HCT116 (cell line): ENCODE results near the gene HLA-DPB1. TPM values are rescaled to one million over a fixed set of nuclear protein-coding genes. Genes with fewer than 3 reads are reported as not detected.

Source experiments
- ATAC-seq: fragments of 200-7000 bp; cut with Tn5 transposase; 2 replicates; pipeline ENCODE4 v1.9.1; 2020; ENCODE audit warnings: mild to moderate bottlenecking, moderate library complexity
- BruUV-seq: library from RNA; stranded (reverse); fragments of 400-500 nt; replicated peaks from 2 replicates; lab custom pipeline; 2021; lab: Mats Ljungman, UMichigan
- CTCF ChIA-PET: fragments of 300-600 bp; sonication (Branson Sonifier 250); formaldehyde crosslinking; loops from one replicate; lab custom pipeline; 2021; ENCODE audit warnings: antibody characterized with exemption; lab: Charles Lee
- POLR2A ChIA-PET: fragments of 300-600, 350-600 bp; sonication (Branson Sonifier 250); formaldehyde crosslinking; loops from one replicate; lab custom pipeline; 2021; ENCODE audit warnings: antibody characterized with exemption; lab: Charles Lee
- RAD21 ChIA-PET, 2 experiments: fragments of 300-600 bp; sonication (Branson Sonifier 250); formaldehyde crosslinking; loops; one replicate each; lab custom pipeline; 2023; ENCODE audit warnings: low total read pairs in 2 of 2; ENCODE audit not compliant: uncharacterized antibody in 2 of 2, unreplicated experiment in 2 of 2, low non-redundant PET in 1 of 2; lab: Charles Lee
- DNase-seq: peaks from one replicate; pipeline ENCODE4 v3.0.0-alpha.2; 2010; ENCODE audit warnings: low read depth, low spot score
- H2AFZ ChIP-seq: fragments of 200-600 bp; shearing (Covaris generic), sonication (generic); 2 replicates; pipeline ENCODE4 v1.6.1; 2017; ENCODE audit warnings: low read depth, mixed run types, mixed read lengths, antibody characterized with exemption, low read length; ENCODE audit not compliant: poor library complexity, severe bottlenecking
- H3K27ac ChIP-seq: 2 replicates; pipeline ENCODE4 v1.5.1; 2012; ENCODE audit warnings: low read depth, low read length
- H3K27me3 ChIP-seq: fragments of 200-600 bp; sonication (generic); 2 replicates; pipeline ENCODE4 v1.6.1; 2016; ENCODE audit warnings: mixed run types, low read length, mixed read lengths; ENCODE audit not compliant: insufficient read depth
- H3K36me3 ChIP-seq, 2 experiments: fragments of 200-500 bp in 1 of 2; fragments of 200-600 bp in 1 of 2; sonication (Bioruptor generic) in 1 of 2; sonication (generic) in 1 of 2; 2 replicates each; pipeline versions ENCODE4 v1.5.1 to v1.6.1; 2014 to 2016; ENCODE audit warnings: low read length in 2 of 2, inconsistent platforms in 1 of 2, mixed read lengths in 1 of 2, mixed run types in 1 of 2; ENCODE audit not compliant: insufficient read depth in 2 of 2, control insufficient read depth in 1 of 2
- H3K4me1 ChIP-seq, 2 experiments: fragments of 200-600 bp in 1 of 2; sonication (generic) in 1 of 2; 2 replicates each; pipeline versions ENCODE4 v1.5.1 to v1.6.1; 2012 to 2017; ENCODE audit warnings: low read length in 2 of 2, inconsistent platforms in 1 of 2, mild to moderate bottlenecking in 1 of 2, mixed read lengths in 1 of 2, mixed run types in 1 of 2, moderate library complexity in 1 of 2; ENCODE audit not compliant: insufficient read depth in 2 of 2, control insufficient read depth in 1 of 2
- H3K4me2 ChIP-seq: fragments of 200-600 bp; sonication (generic); 2 replicates; pipeline ENCODE4 v1.6.1; 2017; ENCODE audit warnings: mixed run types, low read length, mixed read lengths
- H3K4me3 ChIP-seq, 2 experiments: fragments of 200-600 bp in 1 of 2; sonication (generic) in 1 of 2; replicated peaks in 1 of 2; 2 replicates each; pipeline ENCODE4 v1.5.1; 2011 to 2016; ENCODE audit warnings: low read length in 2 of 2, control low read depth in 1 of 2, low read depth in 1 of 2, mild to moderate bottlenecking in 1 of 2, mixed read lengths in 1 of 2, mixed run types in 1 of 2
- H3K79me2 ChIP-seq: fragments of 200-600 bp; sonication (generic); 2 replicates; pipeline ENCODE4 v1.6.1; 2017; ENCODE audit warnings: mild to moderate bottlenecking, mixed run types, low read length, moderate library complexity, mixed read lengths; ENCODE audit not compliant: insufficient read depth
- H3K9ac ChIP-seq: fragments of 200-600 bp; sonication (generic); 2 replicates; pipeline ENCODE4 v1.6.1; 2016; ENCODE audit warnings: low read length, mixed read lengths
- H3K9me2 ChIP-seq: fragments of 200-600 bp; sonication (generic), shearing (Covaris generic); 2 replicates; pipeline ENCODE4 v1.6.1; 2017; ENCODE audit warnings: mixed run types, mild to moderate bottlenecking, moderate library complexity; ENCODE audit not compliant: insufficient read depth
- H3K9me3 ChIP-seq, 2 experiments: fragments of 200-500 bp in 1 of 2; fragments of 200-600 bp in 1 of 2; sonication (Bioruptor generic) in 1 of 2; sonication (generic) in 1 of 2; 2 replicates each; pipeline ENCODE4 v1.6.1; 2014 to 2017; ENCODE audit warnings: low read length in 2 of 2, mixed read lengths in 2 of 2, inconsistent platforms in 1 of 2, low read depth in 1 of 2, mild to moderate bottlenecking in 1 of 2, mixed run types in 1 of 2, moderate library complexity in 1 of 2; ENCODE audit not compliant: control insufficient read depth in 1 of 2, insufficient read depth in 1 of 2
- H4K20me1 ChIP-seq: fragments of 200-600 bp; sonication (generic), shearing (Covaris generic); 2 replicates; pipeline ENCODE4 v1.6.1; 2017; ENCODE audit warnings: mixed run types, mild to moderate bottlenecking, moderate library complexity; ENCODE audit not compliant: insufficient read depth
- EGR1 ChIP-seq: IDR thresholded peaks from 2 replicates; pipeline ENCODE4 v1.6.1; 2012; ENCODE audit warnings: low read depth
- ELF1 ChIP-seq: IDR thresholded peaks from 2 replicates; pipeline ENCODE4 v1.6.1; 2012; ENCODE audit warnings: low read depth, borderline replicate concordance
- FOSL1 ChIP-seq: IDR thresholded peaks from 2 replicates; pipeline ENCODE4 v1.6.1; 2012; ENCODE audit warnings: low read depth
- JUND ChIP-seq: IDR thresholded peaks from 2 replicates; pipeline ENCODE4 v1.6.1; 2012
- POLR2A ChIP-seq: IDR thresholded peaks from 2 replicates; pipeline ENCODE4 v1.7.0; 2011; ENCODE audit warnings: borderline replicate concordance; ENCODE audit not compliant: insufficient read depth, insufficient read length; ENCODE audit errors: extremely low read depth
- POLR2AphosphoS5 ChIP-seq: IDR thresholded peaks from 2 replicates; pipeline ENCODE4 v1.6.1; 2011; ENCODE audit warnings: mild to moderate bottlenecking, low read depth, low read length, moderate library complexity
- RAD21 ChIP-seq: IDR thresholded peaks from 2 replicates; pipeline ENCODE4 v1.6.1; 2012; ENCODE audit warnings: low read depth, mild to moderate bottlenecking
- SP1 ChIP-seq: IDR thresholded peaks from 2 replicates; pipeline ENCODE4 v1.6.1; 2012; ENCODE audit warnings: low read depth
- YY1 ChIP-seq: IDR thresholded peaks from 2 replicates; pipeline ENCODE4 v1.6.1; 2011; ENCODE audit warnings: low read length, low read depth, moderate library complexity, mild to moderate bottlenecking; ENCODE audit not compliant: insufficient replicate concordance; ENCODE audit errors: extremely low read depth
- ZFX ChIP-seq: fragments of 450-650 bp; IDR thresholded peaks from 2 replicates; pipeline ENCODE4 v1.6.1; 2017
- intact Hi-C: fragments of 100-400 bp; cut with micrococcal nuclease; formaldehyde crosslinking; loops from 2 replicates; pipeline ENCODE4 v1.10.0; 2022
- total RNA-seq: library from RNA; stranded (reverse); gene quantifications from one replicate; pipeline ENCODE4 v1.2.1, GENCODE V29; 2021; ENCODE audit not compliant: unreplicated experiment
- TF ChIP-seq, protein P1 (sequence below): IDR thresholded peaks from 2 replicates; pipeline ENCODE4 v1.6.1; 2012; ENCODE audit warnings: low read depth
- TF ChIP-seq, protein P2 (sequence below): IDR thresholded peaks from 2 replicates; pipeline ENCODE4 v1.6.1; 2011; ENCODE audit warnings: mild to moderate bottlenecking, low read length, moderate library complexity; ENCODE audit not compliant: insufficient replicate concordance; ENCODE audit errors: extremely low read depth
- TF ChIP-seq, protein P3 (sequence below): IDR thresholded peaks from 2 replicates; pipeline ENCODE4 v1.6.1; 2012
- TF ChIP-seq, protein P4 (sequence below): IDR thresholded peaks from 2 replicates; pipeline ENCODE4 v1.6.1; 2012

HLA-DPB1 gene
- total RNA-seq, 1 experiment from 2014 or later, result 1.5 TPM

DNA sequence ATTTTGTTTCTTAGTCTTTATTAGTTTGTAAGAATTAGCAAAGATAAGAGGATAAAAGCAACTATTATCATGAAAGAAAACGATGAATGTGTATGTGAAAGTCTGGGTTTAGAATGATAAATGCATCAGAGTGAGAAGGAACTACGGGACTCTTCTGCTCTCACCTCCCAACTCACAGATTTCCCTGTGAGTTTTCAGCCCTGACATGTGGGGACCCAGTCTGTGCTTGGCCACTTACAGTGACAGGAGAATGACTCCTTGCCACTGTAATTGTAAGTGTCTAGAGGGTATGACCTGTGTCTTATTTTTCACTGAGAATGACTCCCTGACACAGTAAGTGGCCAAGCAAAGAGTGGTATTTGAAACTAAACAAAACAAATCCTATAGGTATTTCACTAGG, 4.9 kb upstream of the HLA-DPB1 start (continued):
- TF ChIP-seq, protein P1, sequence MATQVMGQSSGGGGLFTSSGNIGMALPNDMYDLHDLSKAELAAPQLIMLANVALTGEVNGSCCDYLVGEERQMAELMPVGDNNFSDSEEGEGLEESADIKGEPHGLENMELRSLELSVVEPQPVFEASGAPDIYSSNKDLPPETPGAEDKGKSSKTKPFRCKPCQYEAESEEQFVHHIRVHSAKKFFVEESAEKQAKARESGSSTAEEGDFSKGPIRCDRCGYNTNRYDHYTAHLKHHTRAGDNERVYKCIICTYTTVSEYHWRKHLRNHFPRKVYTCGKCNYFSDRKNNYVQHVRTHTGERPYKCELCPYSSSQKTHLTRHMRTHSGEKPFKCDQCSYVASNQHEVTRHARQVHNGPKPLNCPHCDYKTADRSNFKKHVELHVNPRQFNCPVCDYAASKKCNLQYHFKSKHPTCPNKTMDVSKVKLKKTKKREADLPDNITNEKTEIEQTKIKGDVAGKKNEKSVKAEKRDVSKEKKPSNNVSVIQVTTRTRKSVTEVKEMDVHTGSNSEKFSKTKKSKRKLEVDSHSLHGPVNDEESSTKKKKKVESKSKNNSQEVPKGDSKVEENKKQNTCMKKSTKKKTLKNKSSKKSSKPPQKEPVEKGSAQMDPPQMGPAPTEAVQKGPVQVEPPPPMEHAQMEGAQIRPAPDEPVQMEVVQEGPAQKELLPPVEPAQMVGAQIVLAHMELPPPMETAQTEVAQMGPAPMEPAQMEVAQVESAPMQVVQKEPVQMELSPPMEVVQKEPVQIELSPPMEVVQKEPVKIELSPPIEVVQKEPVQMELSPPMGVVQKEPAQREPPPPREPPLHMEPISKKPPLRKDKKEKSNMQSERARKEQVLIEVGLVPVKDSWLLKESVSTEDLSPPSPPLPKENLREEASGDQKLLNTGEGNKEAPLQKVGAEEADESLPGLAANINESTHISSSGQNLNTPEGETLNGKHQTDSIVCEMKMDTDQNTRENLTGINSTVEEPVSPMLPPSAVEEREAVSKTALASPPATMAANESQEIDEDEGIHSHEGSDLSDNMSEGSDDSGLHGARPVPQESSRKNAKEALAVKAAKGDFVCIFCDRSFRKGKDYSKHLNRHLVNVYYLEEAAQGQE, result no peak
- TF ChIP-seq JUND, result no peak
- TF ChIP-seq RAD21, result no peak

DNA sequence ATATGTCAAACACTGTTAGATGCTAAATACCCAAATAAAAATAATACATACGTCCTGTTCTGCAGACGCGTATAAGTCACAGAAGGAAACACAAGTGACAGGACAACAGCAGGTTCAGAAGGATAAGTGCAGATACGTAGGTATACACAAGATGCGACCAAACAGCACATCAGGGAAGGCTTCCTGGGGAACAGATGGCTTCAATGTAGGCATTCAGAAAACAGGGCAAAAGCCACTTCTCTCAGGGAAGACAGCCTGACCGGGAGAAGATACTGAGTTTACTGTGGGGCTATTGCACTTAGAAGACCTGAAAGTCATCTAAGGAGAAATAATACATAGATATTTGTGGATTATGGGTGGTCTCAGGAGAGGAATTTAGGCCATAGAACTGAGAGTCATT, 4.2 kb upstream of the HLA-DPB1 start:
- H3K9me3 ChIP-seq, result no peaks in the 10 kb centered on the region
- no peak overlapping the region for H3K9ac ChIP-seq
- DNase-seq, result no peak
- H3K27ac ChIP-seq, result no peak overlapping the region
- no peaks in the 10 kb centered on the region for H3K27me3 ChIP-seq
- H3K9me2 ChIP-seq, result no peaks in the 10 kb centered on the region
- no peaks in the 10 kb centered on the region for H3K36me3 ChIP-seq
- H2AFZ ChIP-seq, result no peak overlapping the region
- H3K4me1 ChIP-seq, result peaks cover 0 to 6% of the 10 kb centered on the region in 2 experiments; a peak in 1 of 4 replicates
- ChIA-PET POLR2A (no interaction called here), RAD21 (no interaction called here)
- H4K20me1 ChIP-seq, result no peaks in the 10 kb centered on the region
- H3K4me3 ChIP-seq, result no peak overlapping the region
- TF ChIP-seq RAD21 (no peak), YY1 (no peak), JUND (no peak), ZFX (no peak), POLR2A (no peak), EGR1 (no peak), FOSL1 (no peak), SP1 (no peak), POLR2AphosphoS5 (no peak), ELF1 (no peak)
- TF ChIP-seq, protein P2, sequence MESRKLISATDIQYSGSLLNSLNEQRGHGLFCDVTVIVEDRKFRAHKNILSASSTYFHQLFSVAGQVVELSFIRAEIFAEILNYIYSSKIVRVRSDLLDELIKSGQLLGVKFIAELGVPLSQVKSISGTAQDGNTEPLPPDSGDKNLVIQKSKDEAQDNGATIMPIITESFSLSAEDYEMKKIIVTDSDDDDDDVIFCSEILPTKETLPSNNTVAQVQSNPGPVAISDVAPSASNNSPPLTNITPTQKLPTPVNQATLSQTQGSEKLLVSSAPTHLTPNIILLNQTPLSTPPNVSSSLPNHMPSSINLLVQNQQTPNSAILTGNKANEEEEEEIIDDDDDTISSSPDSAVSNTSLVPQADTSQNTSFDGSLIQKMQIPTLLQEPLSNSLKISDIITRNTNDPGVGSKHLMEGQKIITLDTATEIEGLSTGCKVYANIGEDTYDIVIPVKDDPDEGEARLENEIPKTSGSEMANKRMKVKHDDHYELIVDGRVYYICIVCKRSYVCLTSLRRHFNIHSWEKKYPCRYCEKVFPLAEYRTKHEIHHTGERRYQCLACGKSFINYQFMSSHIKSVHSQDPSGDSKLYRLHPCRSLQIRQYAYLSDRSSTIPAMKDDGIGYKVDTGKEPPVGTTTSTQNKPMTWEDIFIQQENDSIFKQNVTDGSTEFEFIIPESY, result no peak
- TF ChIP-seq, protein P3, sequence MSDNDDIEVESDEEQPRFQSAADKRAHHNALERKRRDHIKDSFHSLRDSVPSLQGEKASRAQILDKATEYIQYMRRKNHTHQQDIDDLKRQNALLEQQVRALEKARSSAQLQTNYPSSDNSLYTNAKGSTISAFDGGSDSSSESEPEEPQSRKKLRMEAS, result no peak
- TF ChIP-seq, protein P1, result no peak
- TF ChIP-seq, protein P4, sequence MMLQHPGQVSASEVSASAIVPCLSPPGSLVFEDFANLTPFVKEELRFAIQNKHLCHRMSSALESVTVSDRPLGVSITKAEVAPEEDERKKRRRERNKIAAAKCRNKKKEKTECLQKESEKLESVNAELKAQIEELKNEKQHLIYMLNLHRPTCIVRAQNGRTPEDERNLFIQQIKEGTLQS, result no peak
- TF ChIP-seq, all 23 proteins: peak for 0
- BruUV-seq, result no TSS peak
- Histone ChIP-seq H3K4me2 (no peak overlapping the region), H3K79me2 (no peaks in the 10 kb centered on the region)
- intact Hi-C loops, result no loop called here
- no peak for ATAC-seq
- CTCF ChIA-PET, result no interaction called here
